K562 (cell line): Measurements from ENCODE around the gene CAPZB. TPM values are rescaled to one million over a fixed set of nuclear protein-coding genes. Genes with fewer than 3 reads are reported as not detected.

ENCODE experiments used
- ATAC-seq: fragments of 200-7000 bp; cut with Tn5 transposase; 3 replicates; pipeline ENCODE4 v1.9.1; 2020; ENCODE audit warnings: moderate library complexity
- BruUV-seq: library from RNA; stranded (reverse); fragments of 400-500 nt; replicated peaks from 2 replicates; lab custom pipeline; 2021; lab: Mats Ljungman, UMichigan
- CTCF ChIA-PET: fragments of 300-600 bp; formaldehyde crosslinking; extraction: SDS; loops from one replicate; lab custom pipeline; 2021; ENCODE audit warnings: low intra/inter-chr PET ratio; lab: Yijun Ruan, JAX
- POLR2A ChIA-PET: fragments of 300-600, 350-650 bp; sonication (Branson Sonifier 250); formaldehyde crosslinking; extraction: SDS; loops from one replicate; lab custom pipeline; 2021; ENCODE audit warnings: antibody characterized with exemption, inconsistent platforms; lab: Yijun Ruan, JAX
- DNase-seq, 4 experiments: peaks; one replicate each; pipeline versions ENCODE4 v3.0.0 to v3.0.0-alpha.2; 2011 to 2018; ENCODE audit warnings: low spot score in 3 of 4, mixed read lengths in 3 of 4; ENCODE audit errors: extremely low read depth in 1 of 4
- FAIRE-seq: peaks from 2 replicates; lab custom pipeline; 2011; peaks lifted over from hg19 to GRCh38; lab: Jason Lieb, UNC
- H2AFZ ChIP-seq: 2 replicates; pipeline ENCODE4 v1.6.0; 2011; ENCODE audit warnings: low read depth, low read length, control low read depth, inconsistent platforms
- H3K27ac ChIP-seq: fragments of 200-600 bp; 3 replicates; pipeline ENCODE4 v1.8.0; 2011; ENCODE audit warnings: low read depth, mild to moderate bottlenecking, control low read depth, inconsistent platforms, low read length, moderate library complexity, mixed read lengths; ENCODE audit errors: extremely low read depth
- H3K27me3 ChIP-seq, 2 experiments: fragments of 300-600 bp in 1 of 2; 2 replicates in 1 of 2; 3 replicates in 1 of 2; pipeline versions ENCODE4 v1.6.0 to v1.8.0; 2011; ENCODE audit warnings: inconsistent platforms in 2 of 2, low read length in 2 of 2, mild to moderate bottlenecking in 1 of 2, mixed read lengths in 1 of 2, moderate library complexity in 1 of 2; ENCODE audit not compliant: control insufficient read depth in 2 of 2, insufficient read depth in 2 of 2
- H3K36me3 ChIP-seq: fragments of 300-600 bp; 3 replicates; pipeline ENCODE4 v1.8.0; 2011; ENCODE audit warnings: mild to moderate bottlenecking, low read length, inconsistent platforms; ENCODE audit not compliant: control insufficient read depth, insufficient read depth
- H3K4me1 ChIP-seq, 2 experiments: fragments of 200-600 bp in 1 of 2; replicated peaks in 1 of 2; 2 replicates in 1 of 2; 3 replicates in 1 of 2; pipeline versions ENCODE4 v1.5.1 to v1.8.0; 2011; ENCODE audit warnings: inconsistent platforms in 2 of 2, low read length in 2 of 2, mild to moderate bottlenecking in 1 of 2, mixed read lengths in 1 of 2, moderate library complexity in 1 of 2; ENCODE audit not compliant: control insufficient read depth in 2 of 2, insufficient read depth in 2 of 2
- H3K4me2 ChIP-seq: 2 replicates; pipeline ENCODE4 v1.6.1; 2011; ENCODE audit warnings: low read length, control low read depth, inconsistent platforms, mixed read lengths; ENCODE audit not compliant: insufficient read depth
- H3K4me3 ChIP-seq: fragments of 200-600 bp; sonication (generic), shearing (Covaris generic); 2 replicates; pipeline ENCODE4 v1.5.1; 2016; ENCODE audit warnings: control low read depth, inconsistent platforms
- H3K79me2 ChIP-seq: fragments of 200-600 bp; 3 replicates; pipeline ENCODE4 v1.8.0; 2011; ENCODE audit warnings: low read length, inconsistent platforms; ENCODE audit not compliant: control insufficient read depth, insufficient read depth
- H3K9ac ChIP-seq, 2 experiments: 2 replicates each; pipeline versions ENCODE4 v1.6.0 to v1.6.1; 2011; ENCODE audit warnings: low read depth in 2 of 2, low read length in 2 of 2, control low read depth in 1 of 2, inconsistent platforms in 1 of 2, mild to moderate bottlenecking in 1 of 2, mixed read lengths in 1 of 2; ENCODE audit not compliant: insufficient read depth in 1 of 2
- H3K9me1 ChIP-seq: one replicate; pipeline ENCODE4 v1.6.0; 2011; ENCODE audit warnings: inconsistent platforms, mild to moderate bottlenecking, low read length, moderate library complexity; ENCODE audit not compliant: control insufficient read depth, insufficient read depth
- H3K9me3 ChIP-seq: replicated peaks from 2 replicates; pipeline ENCODE4 v1.5.1; 2011; ENCODE audit warnings: low read depth, low read length, inconsistent platforms; ENCODE audit not compliant: control insufficient read depth, insufficient read depth
- H4K20me1 ChIP-seq: replicated peaks from 2 replicates; pipeline ENCODE4 v1.6.1; 2011; ENCODE audit warnings: low read length, inconsistent platforms, mixed read lengths; ENCODE audit not compliant: control insufficient read depth, insufficient read depth
- GTF2A2 ChIP-seq: IDR thresholded peaks from 2 replicates; pipeline ENCODE4 v1.6.1; 2016; ENCODE audit warnings: mild to moderate bottlenecking, missing genetic modification characterization, missing compliant biosample characterization
- MAFK ChIP-seq: IDR thresholded peaks from 2 replicates; pipeline ENCODE4 v1.6.1; 2011; ENCODE audit warnings: low read length, improper control_type of control experiment
- NR1H2 ChIP-seq: sonication (generic); formaldehyde crosslinking; IDR thresholded peaks from 2 replicates; pipeline ENCODE4 v1.4.0; 2020; ENCODE audit warnings: mild to moderate bottlenecking, missing genetic modification reagents
- NRF1 ChIP-seq, 2 experiments: fragments of 450-650 bp; IDR thresholded peaks in 1 of 2; conservative IDR thresholded peaks in 1 of 2; 2 replicates each; pipeline ENCODE4 v1.6.1; 2014; ENCODE audit warnings: mild to moderate bottlenecking in 2 of 2
- TARDBP ChIP-seq: fragments of 450-650 bp; IDR thresholded peaks from 2 replicates; pipeline ENCODE4 v1.6.1; 2016
- ZNF274 ChIP-seq: IDR thresholded peaks from 2 replicates; pipeline ENCODE4 v1.6.1; 2011; ENCODE audit warnings: low read depth, mild to moderate bottlenecking, low read length, moderate library complexity, borderline replicate concordance
- WGBS: fragments of 100-300 bp; shearing (Covaris generic); methylation state at CpG from one replicate; pipeline ENCODE4 v1.1.6; 2016; ENCODE audit warnings: low coverage, mixed read lengths; ENCODE audit not compliant: insufficient coverage; ENCODE audit errors: missing lambda C conversion rate; 5-methylcytosine and 5-hydroxymethylcytosine counted together
- in situ Hi-C: fragments of 300-500 bp; cut with MboI; formaldehyde crosslinking; loops from 4 replicates; pipeline ENCODE4 v1.15.0; 2018; ENCODE audit warnings: inconsistent platforms, mixed read lengths
- intact Hi-C: fragments of 100-400 bp; cut with micrococcal nuclease; formaldehyde crosslinking; loops from 2 replicates; pipeline ENCODE4 v1.14.2; 2022
- polyA plus RNA-seq, 8 experiments: library from polyadenylated mRNA; depleted of rRNA in 4 of 8; stranded (reverse) in 5 of 8; unstranded in 3 of 8; fragments of >200 nt; fragmentation: Nextera tagmentation in 2 of 8; fragmentation: Illumina TruSeq in 1 of 8; extraction: Ambion mirVana in 2 of 8; extraction: Trizol in 1 of 8; gene quantifications; 2 replicates each; pipeline versions ENCODE4 v1.2.1 to v1.2.3, GENCODE V29; 2011 to 2014; ENCODE audit warnings: inconsistent platforms in 1 of 8, missing spikeins in 1 of 8
- total RNA-seq, 7 experiments: library from RNA; depleted of rRNA in 6 of 7; stranded (reverse); fragments of >200 nt in 6 of 7; fragmentation: Illumina TruSeq in 2 of 7; extraction: Trizol in 2 of 7; gene quantifications; 2 replicates each; pipeline versions ENCODE4 v1.2.1 to v1.2.3, GENCODE V29; 2011 to 2021; ENCODE audit warnings: low replicate concordance in 1 of 7
- TF ChIP-seq, protein P1 (sequence below), 2 experiments: fragments of 450-650 bp in 1 of 2; IDR thresholded peaks; 2 replicates each; pipeline ENCODE4 v1.6.1; 2011 to 2017; ENCODE audit warnings: low read depth in 2 of 2, antibody characterized with exemption in 1 of 2, borderline replicate concordance in 1 of 2, low read length in 1 of 2, mild to moderate bottlenecking in 1 of 2, mixed read lengths in 1 of 2; ENCODE audit not compliant: control insufficient read depth in 1 of 2
- TF ChIP-seq, protein P2 (sequence below): fragments of 250-450 bp; sonication (Bioruptor Pico); IDR thresholded peaks from 2 replicates; pipeline ENCODE4 v1.6.1; 2021; ENCODE audit warnings: mild to moderate bottlenecking
- TF ChIP-seq, protein P3 (sequence below): sonication (generic); formaldehyde crosslinking; IDR thresholded peaks from 2 replicates; pipeline ENCODE4 v1.8.0; 2022; ENCODE audit warnings: missing genetic modification reagents, mild to moderate bottlenecking, moderate library complexity, borderline replicate concordance
- TF ChIP-seq, protein P4 (sequence below): sonication (generic); formaldehyde crosslinking; IDR thresholded peaks from 2 replicates; pipeline ENCODE4 v1.8.0; 2022; ENCODE audit warnings: mild to moderate bottlenecking, missing genetic modification reagents
- TF ChIP-seq, protein P5 (sequence below), 2 experiments: fragments of 250-450 bp in 1 of 2; fragments of 450-650 bp in 1 of 2; sonication (Bioruptor Pico) in 1 of 2; IDR thresholded peaks; 2 replicates each; pipeline versions ENCODE4 v1.6.1 to v1.8.0; 2016 to 2021; ENCODE audit warnings: mild to moderate bottlenecking in 2 of 2, moderate library complexity in 2 of 2, missing compliant biosample characterization in 1 of 2, missing genetic modification characterization in 1 of 2

CAPZB gene
- total and polyA plus RNA-seq, 9 of the 15 experiments (the other 6 are each of a cell fraction or from before 2014, with no cell fraction given), result 57.6 to 297 (median 125) TPM

DNA sequence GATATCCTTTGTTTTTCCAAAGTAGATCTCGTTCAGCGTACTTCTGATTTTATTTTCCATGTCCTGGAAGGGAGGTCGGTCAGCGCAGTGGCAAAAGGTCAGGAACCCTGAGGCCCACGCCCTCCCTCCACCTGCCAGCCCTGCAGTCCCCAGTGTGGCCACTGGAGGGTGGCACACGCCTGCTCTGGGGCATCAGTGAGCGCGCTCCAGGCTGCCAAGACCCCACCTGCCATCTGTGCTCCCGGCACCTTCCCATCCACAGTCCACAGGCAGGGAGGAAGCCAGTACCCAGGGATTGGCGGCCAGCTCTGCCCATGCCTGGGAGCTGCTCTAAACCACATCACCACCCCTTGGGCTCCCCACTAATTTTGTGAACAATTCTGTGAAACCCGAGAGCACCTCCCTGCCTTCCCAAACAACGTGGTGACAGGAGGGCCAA is 140.9 kb downstream of the CAPZB start:
- no peak overlapping the region for H3K9ac ChIP-seq
- no TSS peak for BruUV-seq
- ChIA-PET POLR2A (no interaction called here), CTCF (interaction anchor here (0.8 to 2.7 kb wide), 4 partner anchors 238 to 310 kb away, joined by 3 to 29 read pairs (median 3); no protein-coding TSS in a partner anchor)
- H3K4me3 ChIP-seq, result no peak overlapping the region
- ATAC-seq, result peak; percentile 87
- H3K36me3 ChIP-seq, result peaks cover 42% of the 10 kb centered on the region; the same call in 2 of the 3 replicates
- no peak overlapping the region for H2AFZ ChIP-seq
- FAIRE-seq, result peak; percentile 70
- no peaks in the 10 kb centered on the region for H3K79me2 ChIP-seq
- H3K9me3 ChIP-seq, result no peaks in the 10 kb centered on the region
- peaks cover 4 to 42% of the 10 kb centered on the region in 2 experiments; a peak in 4 of 5 replicates for H3K4me1 ChIP-seq
- H3K27ac ChIP-seq, result no peak overlapping the region
- peak; percentile 67 to 79 (median 74) for DNase-seq
- peaks cover 14% of the 10 kb centered on the region; the same call in 1 of the 2 replicates for H4K20me1 ChIP-seq
- peaks cover 8% of the 10 kb centered on the region for H3K9me1 ChIP-seq
- in situ Hi-C loops (loop anchor here (5.0 kb wide), 1 partner anchor 308 kb away; no protein-coding TSS in a partner anchor), intact Hi-C loops (loop anchor here (1.0 to 5.0 kb wide), 2 partner anchors 238 to 309 kb away; no protein-coding TSS in a partner anchor)
- no peak overlapping the region for H3K4me2 ChIP-seq
- H3K27me3 ChIP-seq, result no peaks in the 10 kb centered on the region
- 71% methylated on average over 12 of the region's 12 CpGs for WGBS
- TF ChIP-seq GTF2A2 (no peak), TARDBP (no peak), ZNF274 (no peak), MAFK (no peak), NR1H2 (CRISPR knock-in tag) (no peak), NRF1 (conservative IDR thresholded peaks at IDR 0.05 in 1 of 2, IDR thresholded peaks at IDR 0.05 in 1 of 2) (peak; percentile 76 to 82)
- TF ChIP-seq, protein P1, sequence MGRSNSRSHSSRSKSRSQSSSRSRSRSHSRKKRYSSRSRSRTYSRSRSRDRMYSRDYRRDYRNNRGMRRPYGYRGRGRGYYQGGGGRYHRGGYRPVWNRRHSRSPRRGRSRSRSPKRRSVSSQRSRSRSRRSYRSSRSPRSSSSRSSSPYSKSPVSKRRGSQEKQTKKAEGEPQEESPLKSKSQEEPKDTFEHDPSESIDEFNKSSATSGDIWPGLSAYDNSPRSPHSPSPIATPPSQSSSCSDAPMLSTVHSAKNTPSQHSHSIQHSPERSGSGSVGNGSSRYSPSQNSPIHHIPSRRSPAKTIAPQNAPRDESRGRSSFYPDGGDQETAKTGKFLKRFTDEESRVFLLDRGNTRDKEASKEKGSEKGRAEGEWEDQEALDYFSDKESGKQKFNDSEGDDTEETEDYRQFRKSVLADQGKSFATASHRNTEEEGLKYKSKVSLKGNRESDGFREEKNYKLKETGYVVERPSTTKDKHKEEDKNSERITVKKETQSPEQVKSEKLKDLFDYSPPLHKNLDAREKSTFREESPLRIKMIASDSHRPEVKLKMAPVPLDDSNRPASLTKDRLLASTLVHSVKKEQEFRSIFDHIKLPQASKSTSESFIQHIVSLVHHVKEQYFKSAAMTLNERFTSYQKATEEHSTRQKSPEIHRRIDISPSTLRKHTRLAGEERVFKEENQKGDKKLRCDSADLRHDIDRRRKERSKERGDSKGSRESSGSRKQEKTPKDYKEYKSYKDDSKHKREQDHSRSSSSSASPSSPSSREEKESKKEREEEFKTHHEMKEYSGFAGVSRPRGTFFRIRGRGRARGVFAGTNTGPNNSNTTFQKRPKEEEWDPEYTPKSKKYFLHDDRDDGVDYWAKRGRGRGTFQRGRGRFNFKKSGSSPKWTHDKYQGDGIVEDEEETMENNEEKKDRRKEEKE (IDR thresholded peaks at IDR 0.05; ENCODE audit: borderline replicate concordance in 1 of 2, control insufficient read depth in 1 of 2, low read depth in 2 of 2, low read length in 1 of 2), result no peak
- TF ChIP-seq, protein P2, sequence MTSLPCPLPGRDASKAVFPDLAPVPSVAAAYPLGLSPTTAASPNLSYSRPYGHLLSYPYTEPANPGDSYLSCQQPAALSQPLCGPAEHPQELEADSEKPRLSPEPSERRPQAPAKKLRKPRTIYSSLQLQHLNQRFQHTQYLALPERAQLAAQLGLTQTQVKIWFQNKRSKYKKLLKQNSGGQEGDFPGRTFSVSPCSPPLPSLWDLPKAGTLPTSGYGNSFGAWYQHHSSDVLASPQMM (CRISPR knock-in tag), result no peak
- TF ChIP-seq, protein P3, sequence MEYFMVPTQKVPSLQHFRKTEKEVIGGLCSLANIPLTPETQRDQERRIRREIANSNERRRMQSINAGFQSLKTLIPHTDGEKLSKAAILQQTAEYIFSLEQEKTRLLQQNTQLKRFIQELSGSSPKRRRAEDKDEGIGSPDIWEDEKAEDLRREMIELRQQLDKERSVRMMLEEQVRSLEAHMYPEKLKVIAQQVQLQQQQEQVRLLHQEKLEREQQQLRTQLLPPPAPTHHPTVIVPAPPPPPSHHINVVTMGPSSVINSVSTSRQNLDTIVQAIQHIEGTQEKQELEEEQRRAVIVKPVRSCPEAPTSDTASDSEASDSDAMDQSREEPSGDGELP, result peak; percentile 12; the same call in 1 of the 2 replicates
- TF ChIP-seq, protein P4, sequence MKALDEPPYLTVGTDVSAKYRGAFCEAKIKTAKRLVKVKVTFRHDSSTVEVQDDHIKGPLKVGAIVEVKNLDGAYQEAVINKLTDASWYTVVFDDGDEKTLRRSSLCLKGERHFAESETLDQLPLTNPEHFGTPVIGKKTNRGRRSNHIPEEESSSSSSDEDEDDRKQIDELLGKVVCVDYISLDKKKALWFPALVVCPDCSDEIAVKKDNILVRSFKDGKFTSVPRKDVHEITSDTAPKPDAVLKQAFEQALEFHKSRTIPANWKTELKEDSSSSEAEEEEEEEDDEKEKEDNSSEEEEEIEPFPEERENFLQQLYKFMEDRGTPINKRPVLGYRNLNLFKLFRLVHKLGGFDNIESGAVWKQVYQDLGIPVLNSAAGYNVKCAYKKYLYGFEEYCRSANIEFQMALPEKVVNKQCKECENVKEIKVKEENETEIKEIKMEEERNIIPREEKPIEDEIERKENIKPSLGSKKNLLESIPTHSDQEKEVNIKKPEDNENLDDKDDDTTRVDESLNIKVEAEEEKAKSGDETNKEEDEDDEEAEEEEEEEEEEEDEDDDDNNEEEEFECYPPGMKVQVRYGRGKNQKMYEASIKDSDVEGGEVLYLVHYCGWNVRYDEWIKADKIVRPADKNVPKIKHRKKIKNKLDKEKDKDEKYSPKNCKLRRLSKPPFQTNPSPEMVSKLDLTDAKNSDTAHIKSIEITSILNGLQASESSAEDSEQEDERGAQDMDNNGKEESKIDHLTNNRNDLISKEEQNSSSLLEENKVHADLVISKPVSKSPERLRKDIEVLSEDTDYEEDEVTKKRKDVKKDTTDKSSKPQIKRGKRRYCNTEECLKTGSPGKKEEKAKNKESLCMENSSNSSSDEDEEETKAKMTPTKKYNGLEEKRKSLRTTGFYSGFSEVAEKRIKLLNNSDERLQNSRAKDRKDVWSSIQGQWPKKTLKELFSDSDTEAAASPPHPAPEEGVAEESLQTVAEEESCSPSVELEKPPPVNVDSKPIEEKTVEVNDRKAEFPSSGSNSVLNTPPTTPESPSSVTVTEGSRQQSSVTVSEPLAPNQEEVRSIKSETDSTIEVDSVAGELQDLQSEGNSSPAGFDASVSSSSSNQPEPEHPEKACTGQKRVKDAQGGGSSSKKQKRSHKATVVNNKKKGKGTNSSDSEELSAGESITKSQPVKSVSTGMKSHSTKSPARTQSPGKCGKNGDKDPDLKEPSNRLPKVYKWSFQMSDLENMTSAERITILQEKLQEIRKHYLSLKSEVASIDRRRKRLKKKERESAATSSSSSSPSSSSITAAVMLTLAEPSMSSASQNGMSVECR, result 0 out of 2 replicates have a peak, but pooled peaks have one; percentile 32
- TF ChIP-seq, protein P5, sequence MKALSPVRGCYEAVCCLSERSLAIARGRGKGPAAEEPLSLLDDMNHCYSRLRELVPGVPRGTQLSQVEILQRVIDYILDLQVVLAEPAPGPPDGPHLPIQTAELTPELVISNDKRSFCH (CRISPR knock-in tag; IDR thresholded peaks at IDR 0.05), result no peak
- TF ChIP-seq, protein P5 (tag; IDR thresholded peaks at IDR 0.05), result no peak
